Measurements from ENCODE around the gene C1orf210.

The C1orf210 gene

GRCh38 chr1:43312212-43312623 is 26.8 kb upstream of the C1orf210 start:
- DNase-seq (ENCODE audit: low spot score): no peak

- no peak for DNase-seq (ENCODE audit: low spot score)
Observed at GRCh38 chr1:43311521-43311920, 26.1 kb upstream of the C1orf210 start.

GRCh38 chr1:43309405-43310025 is 24.1 kb upstream of the C1orf210 start:
- no peak for DNase-seq (ENCODE audit: low spot score)

GRCh38 chr1:43308635-43309404 is 23.4 kb upstream of the C1orf210 start:
- no peak for DNase-seq (ENCODE audit: low spot score)

GRCh38 chr1:43307458-43308158 is 22.2 kb upstream of the C1orf210 start:
- DNase-seq (ENCODE audit: low spot score): no peak

- no peak for DNase-seq (ENCODE audit: low spot score)
Observed at GRCh38 chr1:43306688-43307457, 21.5 kb upstream of the C1orf210 start.

GRCh38 chr1:43305926-43306687 is 20.7 kb upstream of the C1orf210 start:
- no peak for DNase-seq (ENCODE audit: low spot score)

GRCh38 chr1:43305461-43305860 is 20.1 kb upstream of the C1orf210 start:
- DNase-seq (ENCODE audit: low spot score): no peak

- no peak for DNase-seq (ENCODE audit: low spot score)
Observed at GRCh38 chr1:43304771-43305300, 19.5 kb upstream of the C1orf210 start.

- DNase-seq (ENCODE audit: low spot score): no peak
Observed at GRCh38 chr1:43304314-43304681, 18.9 kb upstream of the C1orf210 start.

GRCh38 chr1:43303471-43304313 is 18.3 kb upstream of the C1orf210 start:
- DNase-seq (ENCODE audit: low spot score): no peak

- no peak for DNase-seq (ENCODE audit: low spot score)
Observed at GRCh38 chr1:43302721-43303470, 17.5 kb upstream of the C1orf210 start.

- no peak for DNase-seq (ENCODE audit: low spot score)
Observed at GRCh38 chr1:43302201-43302600, 16.8 kb upstream of the C1orf210 start.

GRCh38 chr1:43300378-43301094 is 15.2 kb upstream of the C1orf210 start, which contains the start of gene TIE1:
Gene TIE1 (plus strand): TSS chr1:43300982. CDS start chr1:43301072, 90 bp downstream.
- peak; percentile 86 for DNase-seq (ENCODE audit: low spot score)

- DNase-seq (ENCODE audit: low spot score): no peak
Observed at GRCh38 chr1:43299101-43299500, 13.7 kb upstream of the C1orf210 start.

GRCh38 chr1:43298055-43298454 is 12.7 kb upstream of the C1orf210 start:
- no peak for DNase-seq (ENCODE audit: low spot score)

GRCh38 chr1:43296207-43296606 is 10.8 kb upstream of the C1orf210 start:
- DNase-seq (ENCODE audit: low spot score): no peak

- DNase-seq (ENCODE audit: low spot score): no peak
Observed at GRCh38 chr1:43294761-43295160, 9.4 kb upstream of the C1orf210 start.
